Measurements from ENCODE around the gene NEK10.
"Not testable (repeated sequence)": the region's sequence is repeated elsewhere in the genome, so short reads cannot be mapped to it uniquely, and the experiment has no call there.

The NEK10 gene

DNA sequence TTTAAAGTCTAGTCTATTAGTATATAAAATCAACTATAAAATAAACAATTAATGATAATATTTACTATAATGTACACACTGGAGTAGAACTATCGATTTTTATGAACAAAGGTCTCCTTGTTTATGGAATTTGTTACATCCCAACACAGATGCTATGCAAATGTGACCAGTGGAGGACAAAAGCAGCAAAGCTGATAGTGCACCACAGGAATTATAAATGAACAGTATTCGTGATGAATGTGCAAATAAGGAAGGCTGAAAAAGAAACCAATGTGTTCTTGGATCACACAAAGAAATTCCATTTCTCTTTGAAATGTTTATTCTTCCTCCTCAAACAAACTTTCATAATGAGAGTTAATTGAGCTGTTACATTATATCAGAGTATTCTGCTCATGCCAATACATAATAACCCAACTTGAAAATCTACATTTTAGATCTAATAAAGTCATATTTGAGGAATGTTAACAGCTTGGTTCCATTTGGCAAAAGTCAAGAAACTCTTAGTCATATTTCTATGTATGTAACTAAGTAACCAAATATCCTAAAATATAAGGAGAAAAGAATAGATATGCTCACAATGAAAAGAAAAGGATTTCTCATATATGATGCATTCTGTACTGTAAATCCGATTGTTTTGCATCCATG, 79.3 kb downstream of the NEK10 start:
- Histone ChIP-seq H3K36me3 (ENCODE audit: control insufficient read depth in 2 of 2, insufficient read depth in 2 of 2, low read length in 2 of 2) (no peaks in the 10 kb centered on the region), H3K27me3 (ENCODE audit: control insufficient read depth in 2 of 2, insufficient read depth in 2 of 2, low read length in 2 of 2) (no peaks in the 10 kb centered on the region), H3K9me3 (ENCODE audit: control insufficient read depth in 2 of 2, low read length in 2 of 2) (no peaks in the 10 kb centered on the region), H3K4me1 (ENCODE audit: control insufficient read depth in 2 of 2, insufficient read depth in 2 of 2, low read length in 2 of 2) (no peaks in the 10 kb centered on the region), H3K9ac (ENCODE audit: low read depth in 1 of 2, low read length in 2 of 2) (no peak overlapping the region), H3K4me3 (ENCODE audit: low read length in 2 of 2) (no peak overlapping the region), H3K27ac (ENCODE audit: low read depth in 2 of 2, low read length in 2 of 2) (no peak overlapping the region)

DNA sequence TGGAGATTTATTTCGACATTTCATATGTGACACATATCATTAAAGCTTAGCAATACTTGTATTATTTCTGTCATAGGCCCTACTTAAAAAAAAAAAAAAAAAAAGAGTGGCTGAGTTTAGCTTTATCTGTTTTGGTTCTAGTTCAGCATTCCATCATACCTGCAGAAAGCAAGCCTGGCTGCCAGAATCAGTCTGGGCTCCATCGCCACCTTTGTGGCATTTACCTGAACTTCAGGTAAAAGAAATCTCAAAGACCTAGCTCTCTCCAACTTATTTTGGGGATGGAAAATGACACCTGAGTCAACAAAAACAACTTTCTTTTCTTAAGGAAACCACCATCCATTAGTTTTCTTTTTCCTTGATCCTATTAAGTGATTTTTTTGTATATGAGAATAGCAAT, 82.1 kb downstream of the NEK10 start:
- Histone ChIP-seq H3K27ac (ENCODE audit: low read depth in 2 of 2, low read length in 2 of 2) (no peak overlapping the region), H3K4me1 (ENCODE audit: control insufficient read depth in 2 of 2, insufficient read depth in 2 of 2, low read length in 2 of 2) (no peaks in the 10 kb centered on the region), H3K4me3 (ENCODE audit: low read length in 2 of 2) (no peak overlapping the region), H3K9me3 (ENCODE audit: control insufficient read depth in 2 of 2, low read length in 2 of 2) (no peaks in the 10 kb centered on the region), H3K36me3 (ENCODE audit: control insufficient read depth in 2 of 2, insufficient read depth in 2 of 2, low read length in 2 of 2) (no peaks in the 10 kb centered on the region), H3K27me3 (ENCODE audit: control insufficient read depth in 2 of 2, insufficient read depth in 2 of 2, low read length in 2 of 2) (no peaks in the 10 kb centered on the region), H3K9ac (ENCODE audit: low read depth in 1 of 2, low read length in 2 of 2) (no peak overlapping the region)

DNA sequence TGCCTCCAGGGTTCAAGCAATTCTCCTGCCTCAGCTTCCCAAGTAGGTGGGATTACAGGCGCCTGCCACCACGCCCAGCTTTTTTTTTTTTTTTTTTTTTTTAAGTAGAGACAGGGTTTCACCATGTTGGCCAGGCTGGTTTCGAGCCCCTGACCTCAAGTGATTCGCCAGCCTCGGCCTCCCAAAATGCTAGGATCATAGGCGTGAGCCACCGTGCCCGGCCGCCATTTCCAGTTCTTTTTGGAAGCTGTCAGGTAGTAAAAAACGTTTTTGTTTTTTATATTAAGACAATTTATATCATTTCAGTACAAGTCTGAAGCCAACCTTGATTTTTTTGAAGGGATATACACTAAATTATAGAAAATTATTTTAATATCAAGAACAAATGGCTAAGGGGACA, 82.7 kb downstream of the NEK10 start:
- H3K27me3 ChIP-seq (ENCODE audit: control insufficient read depth in 2 of 2, insufficient read depth in 2 of 2, low read length in 2 of 2); H3K27ac ChIP-seq (ENCODE audit: low read depth in 2 of 2, low read length in 2 of 2); H3K9me3 ChIP-seq (ENCODE audit: control insufficient read depth in 2 of 2, low read length in 2 of 2); H3K4me1 ChIP-seq (ENCODE audit: control insufficient read depth in 2 of 2, insufficient read depth in 2 of 2, low read length in 2 of 2); H3K36me3 ChIP-seq (ENCODE audit: control insufficient read depth in 2 of 2, insufficient read depth in 2 of 2, low read length in 2 of 2); H3K4me3 ChIP-seq (ENCODE audit: low read length in 2 of 2); H3K9ac ChIP-seq (ENCODE audit: low read depth in 1 of 2, low read length in 2 of 2): not testable (repeated sequence)

DNA sequence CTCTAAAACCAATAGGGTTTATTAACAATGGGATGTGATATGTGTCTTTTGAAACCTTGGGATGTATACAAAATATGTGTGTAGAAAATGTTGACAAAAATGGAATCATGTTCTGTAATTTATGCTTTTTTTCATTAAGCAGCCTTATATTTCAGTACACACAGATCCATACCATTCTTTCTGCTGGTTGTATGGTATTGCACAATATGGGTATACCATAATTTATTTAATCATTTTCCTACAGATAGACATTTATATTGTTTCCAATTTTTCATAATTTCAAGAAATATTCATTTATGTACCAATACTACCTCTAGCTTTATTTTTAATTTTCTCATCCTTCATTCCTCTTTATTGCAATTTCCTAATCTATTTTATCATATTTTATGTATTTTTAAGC, 83.5 kb downstream of the NEK10 start:
- Histone ChIP-seq H3K9ac (ENCODE audit: low read depth in 1 of 2, low read length in 2 of 2) (no peak overlapping the region), H3K9me3 (ENCODE audit: control insufficient read depth in 2 of 2, low read length in 2 of 2) (no peaks in the 10 kb centered on the region), H3K27me3 (ENCODE audit: control insufficient read depth in 2 of 2, insufficient read depth in 2 of 2, low read length in 2 of 2) (no peaks in the 10 kb centered on the region), H3K4me3 (ENCODE audit: low read length in 2 of 2) (no peak overlapping the region), H3K27ac (ENCODE audit: low read depth in 2 of 2, low read length in 2 of 2) (no peak overlapping the region), H3K36me3 (ENCODE audit: control insufficient read depth in 2 of 2, insufficient read depth in 2 of 2, low read length in 2 of 2) (no peaks in the 10 kb centered on the region), H3K4me1 (ENCODE audit: control insufficient read depth in 2 of 2, insufficient read depth in 2 of 2, low read length in 2 of 2) (no peaks in the 10 kb centered on the region)

DNA sequence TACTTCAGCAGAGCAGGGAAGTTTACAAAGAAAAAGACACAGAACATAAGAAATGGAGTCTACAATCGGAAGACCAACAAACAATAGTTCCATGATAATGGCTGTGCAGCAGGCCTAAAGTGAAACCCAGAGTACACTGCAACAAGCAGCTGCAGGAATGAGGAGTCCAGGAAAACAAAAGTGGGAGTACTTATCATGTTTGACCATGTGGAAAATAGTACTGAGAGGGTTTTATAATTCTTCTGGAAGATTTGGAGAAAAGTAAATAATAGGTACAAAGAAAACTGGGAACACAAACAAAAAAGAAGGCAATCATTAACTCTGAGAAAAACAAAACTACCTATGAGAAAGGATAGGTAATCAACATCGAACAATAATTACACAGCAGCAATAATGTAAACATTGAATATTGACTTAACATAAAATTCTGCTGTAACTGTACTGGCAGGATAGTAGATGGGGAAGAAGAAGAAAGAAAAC, 87.5 kb downstream of the NEK10 start:
- Histone ChIP-seq H3K27me3 (ENCODE audit: control insufficient read depth in 2 of 2, insufficient read depth in 2 of 2, low read length in 2 of 2) (no peaks in the 10 kb centered on the region), H3K36me3 (ENCODE audit: control insufficient read depth in 2 of 2, insufficient read depth in 2 of 2, low read length in 2 of 2) (no peaks in the 10 kb centered on the region), H3K9me3 (ENCODE audit: control insufficient read depth in 2 of 2, low read length in 2 of 2) (no peaks in the 10 kb centered on the region), H3K9ac (ENCODE audit: low read depth in 1 of 2, low read length in 2 of 2) (no peak overlapping the region), H3K27ac (ENCODE audit: low read depth in 2 of 2, low read length in 2 of 2) (no peak overlapping the region), H3K4me3 (ENCODE audit: low read length in 2 of 2) (no peak overlapping the region), H3K4me1 (ENCODE audit: control insufficient read depth in 2 of 2, insufficient read depth in 2 of 2, low read length in 2 of 2) (peaks cover 0 to 3% of the 10 kb centered on the region in 2 donors)

DNA sequence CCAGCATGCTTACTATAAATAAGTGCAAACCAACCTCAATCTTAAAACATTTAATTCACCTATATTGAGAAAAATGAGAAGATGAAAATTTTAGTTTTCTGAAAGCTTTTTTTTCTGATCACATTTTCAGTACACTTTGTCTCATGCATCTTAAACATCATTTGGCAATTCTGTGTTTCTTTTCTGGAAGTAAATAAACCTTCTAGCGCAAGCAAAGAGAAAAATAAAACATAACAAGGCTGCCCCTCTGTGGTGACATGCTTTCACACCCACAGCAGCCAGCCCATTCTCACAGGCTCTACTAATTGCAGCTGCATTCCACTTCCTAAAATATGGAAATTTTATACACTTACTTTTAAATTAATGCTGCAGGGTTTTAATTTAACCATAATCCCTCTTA, 90.1 kb downstream of the NEK10 start:
- H3K36me3 ChIP-seq (ENCODE audit: control insufficient read depth in 2 of 2, insufficient read depth in 2 of 2, low read length in 2 of 2), result no peaks in the 10 kb centered on the region
- no peak overlapping the region for H3K27ac ChIP-seq (ENCODE audit: low read depth in 2 of 2, low read length in 2 of 2)
- no peak overlapping the region for H3K4me3 ChIP-seq (ENCODE audit: low read length in 2 of 2)
- H3K4me1 ChIP-seq (ENCODE audit: control insufficient read depth in 2 of 2, insufficient read depth in 2 of 2, low read length in 2 of 2), result peaks cover 0 to 3% of the 10 kb centered on the region in 2 donors
- H3K9me3 ChIP-seq (ENCODE audit: control insufficient read depth in 2 of 2, low read length in 2 of 2), result no peaks in the 10 kb centered on the region
- H3K9ac ChIP-seq (ENCODE audit: low read depth in 1 of 2, low read length in 2 of 2), result no peak overlapping the region
- no peaks in the 10 kb centered on the region for H3K27me3 ChIP-seq (ENCODE audit: control insufficient read depth in 2 of 2, insufficient read depth in 2 of 2, low read length in 2 of 2)

DNA sequence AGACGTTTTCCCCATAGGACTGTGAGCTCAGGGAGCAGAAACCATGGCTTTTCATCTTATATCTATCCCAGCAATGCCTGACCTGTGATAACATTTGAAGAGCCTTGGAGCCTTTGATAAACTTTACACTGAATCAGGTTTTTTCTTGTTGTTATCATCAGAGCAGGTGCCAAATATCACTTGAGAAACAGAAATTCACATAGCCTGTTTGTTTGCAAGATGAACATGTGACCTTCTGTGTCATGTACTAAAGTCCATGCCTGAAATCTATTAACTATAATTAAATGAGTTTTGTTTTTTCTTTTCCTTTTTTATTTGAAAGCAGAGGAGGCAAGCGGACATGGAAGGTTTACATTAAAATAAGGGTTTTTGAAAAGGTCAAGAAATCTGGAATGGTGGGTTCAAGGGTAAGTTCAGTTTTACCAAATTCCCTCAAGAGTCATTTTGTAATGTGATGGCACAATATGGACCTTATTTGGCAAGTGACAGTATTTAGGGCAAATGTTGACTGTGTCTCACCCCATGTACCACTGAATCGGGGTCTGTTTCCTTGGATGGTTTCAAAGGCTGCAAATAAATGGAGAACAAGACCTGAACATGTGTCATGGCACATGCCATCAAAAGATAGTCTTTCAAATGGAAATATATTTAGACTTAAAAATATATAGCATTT, 90.7 kb downstream of the NEK10 start:
- no peak overlapping the region for H3K27ac ChIP-seq (ENCODE audit: low read depth in 2 of 2, low read length in 2 of 2)
- H3K4me1 ChIP-seq (ENCODE audit: control insufficient read depth in 2 of 2, insufficient read depth in 2 of 2, low read length in 2 of 2), result peaks cover 0 to 3% of the 10 kb centered on the region in 2 donors
- no peaks in the 10 kb centered on the region for H3K27me3 ChIP-seq (ENCODE audit: control insufficient read depth in 2 of 2, insufficient read depth in 2 of 2, low read length in 2 of 2)
- H3K9me3 ChIP-seq (ENCODE audit: control insufficient read depth in 2 of 2, low read length in 2 of 2), result no peaks in the 10 kb centered on the region
- H3K9ac ChIP-seq (ENCODE audit: low read depth in 1 of 2, low read length in 2 of 2), result no peak overlapping the region
- H3K4me3 ChIP-seq (ENCODE audit: low read length in 2 of 2), result no peak overlapping the region
- H3K36me3 ChIP-seq (ENCODE audit: control insufficient read depth in 2 of 2, insufficient read depth in 2 of 2, low read length in 2 of 2), result no peaks in the 10 kb centered on the region

DNA sequence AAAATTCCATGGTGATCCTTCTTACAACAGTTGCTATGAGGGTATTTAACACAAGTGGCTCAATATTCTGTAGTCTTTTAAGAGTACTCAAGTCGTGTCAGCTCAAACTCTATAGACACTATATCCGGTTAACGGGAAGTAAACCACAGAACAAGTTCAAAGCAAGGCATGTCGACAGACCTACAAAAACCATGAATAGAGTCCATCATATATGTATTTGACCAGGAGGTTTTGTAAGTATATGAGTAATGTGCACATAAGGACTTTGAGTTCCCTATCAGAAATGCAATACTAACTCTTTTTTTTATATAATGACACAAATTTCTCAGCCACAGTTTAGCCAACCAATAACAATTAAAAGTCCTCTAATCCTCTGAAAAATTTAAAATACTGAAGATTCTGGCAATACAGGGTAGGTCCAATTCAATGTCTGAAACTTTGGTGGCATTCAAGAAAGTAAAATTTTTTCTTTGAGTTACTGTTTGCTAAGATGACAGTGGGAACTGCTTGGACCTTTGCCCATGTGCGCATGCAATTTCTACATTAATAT, 93.7 kb downstream of the NEK10 start:
- H3K27ac ChIP-seq (ENCODE audit: low read depth in 2 of 2, low read length in 2 of 2), result no peak overlapping the region
- peaks cover 0 to 3% of the 10 kb centered on the region in 2 donors for H3K4me1 ChIP-seq (ENCODE audit: control insufficient read depth in 2 of 2, insufficient read depth in 2 of 2, low read length in 2 of 2)
- H3K27me3 ChIP-seq (ENCODE audit: control insufficient read depth in 2 of 2, insufficient read depth in 2 of 2, low read length in 2 of 2), result no peaks in the 10 kb centered on the region
- no peaks in the 10 kb centered on the region for H3K36me3 ChIP-seq (ENCODE audit: control insufficient read depth in 2 of 2, insufficient read depth in 2 of 2, low read length in 2 of 2)
- H3K9me3 ChIP-seq (ENCODE audit: control insufficient read depth in 2 of 2, low read length in 2 of 2), result no peaks in the 10 kb centered on the region
- H3K4me3 ChIP-seq (ENCODE audit: low read length in 2 of 2), result no peak overlapping the region
- H3K9ac ChIP-seq (ENCODE audit: low read depth in 1 of 2, low read length in 2 of 2), result no peak overlapping the region

DNA sequence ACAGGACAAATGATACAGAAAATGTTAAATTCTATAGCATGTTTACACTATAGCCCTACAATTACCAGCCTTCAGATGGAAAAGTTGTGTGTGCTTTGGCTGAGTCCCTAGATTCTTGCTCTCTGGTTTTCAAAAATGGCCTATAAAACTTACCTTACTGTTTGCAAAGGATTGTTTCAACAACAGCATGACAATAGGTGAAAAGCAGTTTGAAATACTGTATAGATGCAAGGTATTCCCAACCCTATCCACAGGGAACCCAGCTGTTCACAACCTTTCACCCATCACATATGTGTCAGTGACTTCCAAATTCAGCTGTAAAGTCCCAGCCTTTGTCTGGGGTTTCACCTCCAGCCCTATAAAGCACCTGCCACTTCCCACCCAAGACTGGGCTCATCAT, 97.3 kb downstream of the NEK10 start:
- Histone ChIP-seq H3K9ac (ENCODE audit: low read depth in 1 of 2, low read length in 2 of 2) (no peak overlapping the region), H3K36me3 (ENCODE audit: control insufficient read depth in 2 of 2, insufficient read depth in 2 of 2, low read length in 2 of 2) (no peaks in the 10 kb centered on the region), H3K4me3 (ENCODE audit: low read length in 2 of 2) (no peak overlapping the region), H3K27me3 (ENCODE audit: control insufficient read depth in 2 of 2, insufficient read depth in 2 of 2, low read length in 2 of 2) (no peaks in the 10 kb centered on the region), H3K4me1 (ENCODE audit: control insufficient read depth in 2 of 2, insufficient read depth in 2 of 2, low read length in 2 of 2) (no peaks in the 10 kb centered on the region), H3K27ac (ENCODE audit: low read depth in 2 of 2, low read length in 2 of 2) (no peak overlapping the region), H3K9me3 (ENCODE audit: control insufficient read depth in 2 of 2, low read length in 2 of 2) (no peaks in the 10 kb centered on the region)

DNA sequence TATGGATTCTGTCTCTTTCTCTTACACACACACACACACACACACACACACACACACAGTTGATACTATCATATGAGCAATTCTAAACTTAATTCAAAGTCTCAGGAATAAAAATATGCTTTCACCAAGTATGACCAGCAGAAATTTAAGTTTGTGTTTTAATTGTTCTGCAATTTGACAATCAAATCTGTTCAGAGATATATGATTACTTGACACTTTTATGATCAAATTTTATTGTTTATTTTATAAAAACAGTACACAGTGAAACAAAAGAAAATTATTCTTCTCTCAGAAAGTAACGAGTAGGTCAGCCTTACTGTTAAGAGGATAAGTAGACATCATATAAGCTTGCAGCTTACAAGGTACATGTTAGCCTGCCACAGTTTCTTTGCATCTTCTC, 114.3 kb downstream of the NEK10 start:
- Histone ChIP-seq H3K4me1 (ENCODE audit: control insufficient read depth in 2 of 2, insufficient read depth in 2 of 2, low read length in 2 of 2) (no peaks in the 10 kb centered on the region), H3K4me3 (ENCODE audit: low read length in 2 of 2) (no peak overlapping the region), H3K27ac (ENCODE audit: low read depth in 2 of 2, low read length in 2 of 2) (no peak overlapping the region), H3K9ac (ENCODE audit: low read depth in 1 of 2, low read length in 2 of 2) (no peak overlapping the region), H3K27me3 (ENCODE audit: control insufficient read depth in 2 of 2, insufficient read depth in 2 of 2, low read length in 2 of 2) (no peaks in the 10 kb centered on the region), H3K9me3 (ENCODE audit: control insufficient read depth in 2 of 2, low read length in 2 of 2) (no peaks in the 10 kb centered on the region), H3K36me3 (ENCODE audit: control insufficient read depth in 2 of 2, insufficient read depth in 2 of 2, low read length in 2 of 2) (no peaks in the 10 kb centered on the region)

Measured in mucosa of rectum (tissue), 2 donors.